Loucy (cell line): ENCODE data around the gene FAM43B.
A peak's percentile ranks its signal among the peaks of the same experiment; 100 is the strongest.

ENCODE experiments used
- H2AFZ ChIP-seq: fragments of 200-600 bp; sonication (generic); 2 replicates; pipeline ENCODE4 v1.6.0; 2016; ENCODE audit warnings: antibody characterized with exemption, mild to moderate bottlenecking, low read length, moderate library complexity
- H3F3A ChIP-seq: fragments of 200-600 bp; 2 replicates; pipeline ENCODE4 v1.6.0; 2016; ENCODE audit warnings: antibody characterized with exemption, low read depth, mild to moderate bottlenecking
- H3K27me3 ChIP-seq: fragments of 200-600 bp; sonication (generic); 2 replicates; pipeline ENCODE4 v1.6.1; 2014; ENCODE audit warnings: low read length, mild to moderate bottlenecking; ENCODE audit not compliant: insufficient read depth, poor library complexity, severe bottlenecking
- H3K36me3 ChIP-seq: fragments of 200-600 bp; sonication (generic); 2 replicates; pipeline ENCODE4 v1.6.1; 2016; ENCODE audit warnings: low read length; ENCODE audit not compliant: insufficient read depth
- H3K4me1 ChIP-seq: fragments of 200-600 bp; sonication (generic); 2 replicates; pipeline ENCODE4 v1.5.1; 2014; ENCODE audit warnings: low read length, mild to moderate bottlenecking; ENCODE audit not compliant: insufficient read depth, poor library complexity, severe bottlenecking
- H3K4me2 ChIP-seq: fragments of 200-600 bp; sonication (generic); 2 replicates; pipeline ENCODE4 v1.6.0; 2014; ENCODE audit warnings: antibody characterized with exemption, low read length, low read depth, mild to moderate bottlenecking; ENCODE audit not compliant: poor library complexity, severe bottlenecking
- H3K4me3 ChIP-seq: fragments of 200-600 bp; sonication (generic); 2 replicates; pipeline ENCODE4 v1.5.1; 2014; ENCODE audit warnings: low read length, mild to moderate bottlenecking, mixed read lengths; ENCODE audit not compliant: poor library complexity, severe bottlenecking
- H3K79me2 ChIP-seq: fragments of 200-600 bp; sonication (generic); 2 replicates; pipeline ENCODE4 v1.6.1; 2014; ENCODE audit warnings: low read length; ENCODE audit not compliant: insufficient read depth
- H3K9ac ChIP-seq: fragments of 200-600 bp; sonication (generic); 2 replicates; pipeline ENCODE4 v1.6.0; 2014; ENCODE audit warnings: mild to moderate bottlenecking, low read depth, low read length, moderate library complexity; ENCODE audit not compliant: poor library complexity, severe bottlenecking
- H3K9me2 ChIP-seq: fragments of 200-600 bp; sonication (generic); replicated peaks from 2 replicates; pipeline ENCODE4 v1.6.1; 2016; ENCODE audit warnings: low read depth, low read length, mixed read lengths
- H3K9me3 ChIP-seq: fragments of 200-600 bp; sonication (generic); 2 replicates; pipeline ENCODE4 v1.6.1; 2014; ENCODE audit warnings: mild to moderate bottlenecking, antibody characterized with exemption, low read length, low read depth; ENCODE audit not compliant: insufficient read depth
- H4K20me1 ChIP-seq: fragments of 200-600 bp; sonication (generic); 2 replicates; pipeline ENCODE4 v1.6.0; 2014; ENCODE audit warnings: antibody characterized with exemption, low read length, mild to moderate bottlenecking; ENCODE audit not compliant: insufficient read depth, poor library complexity, severe bottlenecking
- EZH2phosphoT487 ChIP-seq: fragments of 200-600 bp; IDR thresholded peaks from 2 replicates; pipeline ENCODE4 v1.6.1; 2018; ENCODE audit warnings: antibody characterized with exemption, mild to moderate bottlenecking, moderate library complexity, borderline replicate concordance
- TF ChIP-seq, protein P1 (sequence below): fragments of 200-600 bp; sonication (generic); conservative IDR thresholded peaks from 2 replicates; pipeline ENCODE4 v1.5.1; 2014; ENCODE audit warnings: mild to moderate bottlenecking, antibody characterized with exemption, low read length

The FAM43B gene

DNA sequence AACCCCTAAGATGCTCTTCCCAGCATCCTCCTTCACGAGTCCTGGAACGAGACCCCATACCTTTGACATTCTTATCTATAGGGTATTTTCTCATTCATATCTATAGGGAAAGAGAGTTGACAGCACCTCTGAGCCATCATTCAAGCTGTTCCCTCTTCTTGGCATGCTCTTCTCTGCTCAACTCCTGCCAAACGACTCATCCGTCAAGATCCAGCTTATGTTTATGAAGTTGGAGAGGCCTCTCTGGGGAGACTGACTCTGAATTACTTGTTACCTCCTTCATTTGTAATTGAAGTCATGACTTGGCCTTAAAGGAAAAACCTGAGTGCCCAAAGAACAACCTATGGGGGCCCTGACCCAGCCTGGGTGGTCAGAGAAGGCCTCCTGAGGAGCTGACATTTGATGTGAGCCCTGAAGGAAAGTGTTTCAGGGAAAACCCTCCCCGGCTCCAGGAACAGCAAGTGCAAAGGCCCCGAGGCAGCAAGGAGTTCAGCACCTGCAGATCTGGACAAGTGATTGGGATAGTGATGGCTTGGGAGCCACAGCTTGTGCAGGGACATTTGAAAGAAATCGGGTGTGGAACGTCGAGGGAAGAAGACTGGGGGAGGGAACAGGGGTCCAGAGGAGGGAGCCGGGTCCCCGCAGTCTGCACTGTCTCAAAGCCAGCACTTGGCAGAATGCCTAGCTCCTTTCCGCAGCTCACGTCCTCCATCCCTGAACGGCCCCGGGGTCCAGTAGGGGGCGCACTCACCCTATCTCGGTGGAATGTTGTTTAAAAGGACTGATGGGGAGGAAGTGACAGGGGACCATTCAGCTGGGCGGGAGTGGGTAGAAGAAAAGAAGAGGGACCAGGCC, 22.5 kb downstream of the FAM43B start:
- H2AFZ ChIP-seq = peak overlapping the region; percentile 73; the same call in 1 of the 2 replicates

DNA sequence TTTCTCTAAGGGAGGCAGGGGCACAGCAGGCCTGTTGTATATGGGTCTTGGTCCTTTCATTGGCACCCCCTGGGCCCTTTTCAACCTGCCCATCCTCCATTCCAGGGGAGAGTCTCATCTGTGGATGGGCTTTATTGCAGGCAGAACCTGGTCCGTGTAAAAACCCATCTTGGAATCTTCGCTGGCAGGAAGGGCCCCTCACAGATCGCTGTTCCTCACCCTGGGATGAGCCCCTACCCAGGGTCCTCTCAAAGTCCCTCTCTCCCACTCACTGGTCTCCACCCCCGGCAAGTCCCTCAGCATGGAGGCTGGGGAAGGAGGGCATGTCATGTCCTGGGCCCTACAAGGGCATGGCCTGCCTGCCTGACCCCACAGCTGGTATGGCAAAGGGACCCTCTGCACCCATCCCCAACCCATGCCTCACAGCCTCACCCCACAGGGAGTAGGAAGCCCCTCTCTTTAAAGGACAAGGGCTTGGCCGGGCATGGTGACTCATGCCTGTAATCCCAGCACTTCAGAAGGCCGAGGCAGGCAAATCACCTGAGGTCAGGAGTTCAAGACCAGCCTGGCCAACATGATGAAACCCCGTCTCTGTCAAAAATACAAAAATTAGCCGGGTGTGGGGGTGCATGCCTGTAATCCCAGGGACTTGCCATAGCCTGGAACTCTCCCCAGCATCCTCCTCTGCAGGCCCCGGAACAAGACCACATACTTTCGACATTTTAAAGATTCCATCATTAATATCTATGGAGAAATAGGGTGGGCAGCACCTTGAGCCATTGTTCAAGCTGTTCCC, 23.4 kb downstream of the FAM43B start:
- no peaks in the 10 kb centered on the region for H3K4me1 ChIP-seq
- H3K9me3 ChIP-seq = no peaks in the 10 kb centered on the region
- H3K79me2 ChIP-seq = no peaks in the 10 kb centered on the region
- H3K4me3 ChIP-seq = no peak overlapping the region
- H3K4me2 ChIP-seq = no peak overlapping the region
- TF ChIP-seq, protein P1, sequence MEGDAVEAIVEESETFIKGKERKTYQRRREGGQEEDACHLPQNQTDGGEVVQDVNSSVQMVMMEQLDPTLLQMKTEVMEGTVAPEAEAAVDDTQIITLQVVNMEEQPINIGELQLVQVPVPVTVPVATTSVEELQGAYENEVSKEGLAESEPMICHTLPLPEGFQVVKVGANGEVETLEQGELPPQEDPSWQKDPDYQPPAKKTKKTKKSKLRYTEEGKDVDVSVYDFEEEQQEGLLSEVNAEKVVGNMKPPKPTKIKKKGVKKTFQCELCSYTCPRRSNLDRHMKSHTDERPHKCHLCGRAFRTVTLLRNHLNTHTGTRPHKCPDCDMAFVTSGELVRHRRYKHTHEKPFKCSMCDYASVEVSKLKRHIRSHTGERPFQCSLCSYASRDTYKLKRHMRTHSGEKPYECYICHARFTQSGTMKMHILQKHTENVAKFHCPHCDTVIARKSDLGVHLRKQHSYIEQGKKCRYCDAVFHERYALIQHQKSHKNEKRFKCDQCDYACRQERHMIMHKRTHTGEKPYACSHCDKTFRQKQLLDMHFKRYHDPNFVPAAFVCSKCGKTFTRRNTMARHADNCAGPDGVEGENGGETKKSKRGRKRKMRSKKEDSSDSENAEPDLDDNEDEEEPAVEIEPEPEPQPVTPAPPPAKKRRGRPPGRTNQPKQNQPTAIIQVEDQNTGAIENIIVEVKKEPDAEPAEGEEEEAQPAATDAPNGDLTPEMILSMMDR = no peak
- no peak for TF ChIP-seq EZH2phosphoT487
- H2AFZ ChIP-seq = peak overlapping the region; percentile 73; the same call in 1 of the 2 replicates
- H3K27me3 ChIP-seq = no peaks in the 10 kb centered on the region
- no peaks in the 10 kb centered on the region for H3K9me2 ChIP-seq
- no peaks in the 10 kb centered on the region for H3F3A ChIP-seq
- H4K20me1 ChIP-seq = no peaks in the 10 kb centered on the region
- H3K36me3 ChIP-seq = no peaks in the 10 kb centered on the region
- no peak overlapping the region for H3K9ac ChIP-seq

More for the DNA sequence above, 22.5 kb downstream of the FAM43B start:
- H3K36me3 ChIP-seq = no peaks in the 10 kb centered on the region
- TF ChIP-seq, protein P1 = peak; percentile 91
- TF ChIP-seq EZH2phosphoT487 = no peak
- no peaks in the 10 kb centered on the region for H3K9me3 ChIP-seq
- H3K79me2 ChIP-seq = no peaks in the 10 kb centered on the region
- H3K9ac ChIP-seq = no peak overlapping the region
- H3K4me1 ChIP-seq = no peaks in the 10 kb centered on the region
- H3F3A ChIP-seq = no peaks in the 10 kb centered on the region
- H3K4me2 ChIP-seq = no peak overlapping the region
- H3K27me3 ChIP-seq = no peaks in the 10 kb centered on the region
- H3K4me3 ChIP-seq = no peak overlapping the region
- no peaks in the 10 kb centered on the region for H4K20me1 ChIP-seq
- no peaks in the 10 kb centered on the region for H3K9me2 ChIP-seq

DNA sequence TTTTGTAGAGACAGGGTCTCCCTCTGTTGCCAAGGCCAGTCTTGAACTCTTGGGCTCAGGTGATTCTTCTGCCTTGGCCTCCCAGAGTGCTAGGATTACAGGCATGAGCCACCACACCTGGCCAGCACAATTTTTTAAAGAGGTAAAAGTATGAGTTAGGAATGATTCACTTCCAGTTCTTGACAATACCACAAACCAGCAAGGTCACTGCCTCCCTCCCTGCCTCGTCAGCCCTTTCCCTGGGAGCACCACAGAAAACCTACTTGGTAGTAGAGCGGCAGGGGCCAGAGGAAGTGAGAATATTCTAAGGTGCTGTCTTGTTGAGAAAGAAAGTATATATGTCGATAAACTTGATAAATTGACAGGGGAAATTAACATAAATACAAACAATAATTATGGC, 25.7 kb downstream of the FAM43B start:
- no peak for TF ChIP-seq EZH2phosphoT487
- TF ChIP-seq, protein P1 = no peak
- Histone ChIP-seq H4K20me1 (no peaks in the 10 kb centered on the region), H3K4me1 (no peaks in the 10 kb centered on the region), H2AFZ (no peak overlapping the region), H3K36me3 (no peaks in the 10 kb centered on the region), H3K9me3 (no peaks in the 10 kb centered on the region), H3K4me3 (no peak overlapping the region), H3F3A (no peaks in the 10 kb centered on the region), H3K9ac (no peak overlapping the region), H3K4me2 (no peak overlapping the region), H3K9me2 (no peaks in the 10 kb centered on the region), H3K79me2 (no peaks in the 10 kb centered on the region), H3K27me3 (no peaks in the 10 kb centered on the region)
